H1 (cell line): ENCODE results near the gene TEX36.

ENCODE experiments used
- POLR2A ChIP-seq, 2 experiments: IDR thresholded peaks; 1 replicate in 1 of 2; 2 replicates in 1 of 2; pipeline ENCODE4 v1.6.1; 2011; ENCODE audit warnings: low read depth in 2 of 2, low read length in 2 of 2, mild to moderate bottlenecking in 2 of 2; ENCODE audit errors: control extremely low read depth in 1 of 2
- USF2 ChIP-seq: IDR thresholded peaks from 2 replicates; pipeline ENCODE4 v1.6.1; 2011; ENCODE audit warnings: low read length, improper control_type of control experiment

- TF ChIP-seq POLR2A (IDR thresholded peaks at IDR 0.05; ENCODE audit: control extremely low read depth in 1 of 2, low read depth in 2 of 2, low read length in 2 of 2): no peak
- no peak for TF ChIP-seq USF2
Observed at GRCh38 chr10:125611756-125612155, 71.2 kb downstream of the TEX36 start.
